PC-3 (cell line): ENCODE measurements around the gene DIP2B. TPM values are rescaled to one million over a fixed set of nuclear protein-coding genes. Genes with fewer than 3 reads are reported as not detected.

Experiments
- ATAC-seq: fragments of 200-7000 bp; cut with Tn5 transposase; 2 replicates; pipeline ENCODE4 v1.9.1; 2020; ENCODE audit warnings: mild to moderate bottlenecking, moderate library complexity
- BruUV-seq: library from RNA; stranded (reverse); fragments of 400-500 nt; replicated peaks from 2 replicates; lab custom pipeline; 2021; lab: Mats Ljungman, UMichigan
- CTCF ChIA-PET: fragments of 300-600 bp; sonication (Branson Sonifier 250); formaldehyde crosslinking; loops from one replicate; lab custom pipeline; 2022; ENCODE audit warnings: antibody characterized with exemption; lab: Charles Lee
- POLR2A ChIA-PET: fragments of 300-600 bp; sonication (Branson Sonifier 250); formaldehyde crosslinking; loops from one replicate; lab custom pipeline; 2022; ENCODE audit warnings: antibody characterized with exemption; ENCODE audit not compliant: unreplicated experiment; lab: Charles Lee
- DNase-seq: peaks from one replicate; pipeline ENCODE4 v3.0.0-alpha.2; 2015
- H2AFZ ChIP-seq: fragments of 300-600 bp; sonication (generic); 2 replicates; pipeline ENCODE4 v1.6.0; 2016; ENCODE audit warnings: antibody characterized with exemption, low read length
- H3F3A ChIP-seq: fragments of 300-600 bp; sonication (generic); one replicate; pipeline ENCODE4 v1.6.0; 2017; ENCODE audit warnings: antibody characterized with exemption, low read length, control low read depth, mild to moderate bottlenecking; ENCODE audit not compliant: unreplicated experiment
- H3K27ac ChIP-seq: fragments of 300-600 bp; sonication (generic); 2 replicates; pipeline ENCODE4 v1.5.1; 2016; ENCODE audit warnings: mild to moderate bottlenecking, low read length
- H3K27me3 ChIP-seq: fragments of 300-600 bp; sonication (generic); 2 replicates; pipeline ENCODE4 v1.6.1; 2016; ENCODE audit warnings: low read length, mixed read lengths
- H3K36me3 ChIP-seq: fragments of 300-600 bp; sonication (generic); 2 replicates; pipeline ENCODE4 v1.6.1; 2016; ENCODE audit warnings: low read depth, mixed run types, low read length, mixed read lengths
- H3K4me1 ChIP-seq: fragments of 300-600 bp; sonication (generic); 2 replicates; pipeline ENCODE4 v1.5.1; 2016; ENCODE audit warnings: low read length; ENCODE audit not compliant: insufficient read depth
- H3K4me2 ChIP-seq: fragments of 300-600 bp; sonication (generic); 2 replicates; pipeline ENCODE4 v1.6.0; 2016; ENCODE audit warnings: low read length
- H3K4me3 ChIP-seq: fragments of 300-600 bp; sonication (generic); 2 replicates; pipeline ENCODE4 v1.5.1; 2016; ENCODE audit warnings: mild to moderate bottlenecking, low read length, mixed read lengths
- H3K79me2 ChIP-seq: fragments of 300-600 bp; sonication (generic); 2 replicates; pipeline ENCODE4 v1.6.1; 2017; ENCODE audit warnings: low read length, mixed read lengths
- H3K9ac ChIP-seq: fragments of 300-600 bp; sonication (generic); 2 replicates; pipeline ENCODE4 v1.6.0; 2016; ENCODE audit warnings: mild to moderate bottlenecking, low read length
- H3K9me2 ChIP-seq: fragments of 300-600 bp; sonication (generic); replicated peaks from 2 replicates; pipeline ENCODE4 v1.6.1; 2016; ENCODE audit warnings: mixed run types, low read length, mixed read lengths
- H3K9me3 ChIP-seq: fragments of 300-600 bp; sonication (generic); 2 replicates; pipeline ENCODE4 v1.6.1; 2016; ENCODE audit warnings: low read length, mixed read lengths
- H4K20me1 ChIP-seq: fragments of 300-600 bp; sonication (generic); 2 replicates; pipeline ENCODE4 v1.6.1; 2016; ENCODE audit warnings: low read length, mixed read lengths
- CTCF ChIP-seq: fragments of 300-600 bp; sonication (generic); conservative IDR thresholded peaks from 2 replicates; pipeline ENCODE4 v1.5.1; 2017; ENCODE audit warnings: antibody characterized with exemption, low read depth, mild to moderate bottlenecking, low read length
- EZH2 ChIP-seq: fragments of 300-600 bp; sonication (generic); IDR thresholded peaks from one replicate; pipeline ENCODE4 v1.6.1; 2017; ENCODE audit warnings: antibody characterized with exemption, mild to moderate bottlenecking, low read length; ENCODE audit not compliant: unreplicated experiment
- EZH2phosphoT487 ChIP-seq: fragments of 300-600 bp; sonication (generic); IDR thresholded peaks from 2 replicates; pipeline ENCODE4 v1.6.1; 2018; ENCODE audit warnings: mild to moderate bottlenecking, antibody characterized with exemption, low read length, borderline replicate concordance
- intact Hi-C: fragments of 100-400 bp; cut with micrococcal nuclease; formaldehyde crosslinking; loops from 2 replicates; pipeline ENCODE4 v1.9.0; 2023
- total RNA-seq: library from RNA; depleted of rRNA; stranded (reverse); fragments of >200 nt; gene quantifications from 2 replicates; pipeline ENCODE4 v1.2.3, GENCODE V29; 2014

The DIP2B gene
- total RNA-seq, 1 experiment from 2014 or later: 36.3 TPM

- Histone ChIP-seq H2AFZ (no peak overlapping the region), H3K27me3 (no peaks in the 10 kb centered on the region), H3K9ac (no peak overlapping the region), H4K20me1 (no peaks in the 10 kb centered on the region), H3K79me2 (no peaks in the 10 kb centered on the region), H3K36me3 (peaks cover 48% of the 10 kb centered on the region), H3K9me2 (no peaks in the 10 kb centered on the region), H3K9me3 (no peaks in the 10 kb centered on the region), H3F3A (no peaks in the 10 kb centered on the region), H3K4me1 (no peaks in the 10 kb centered on the region), H3K4me3 (no peak overlapping the region), H3K27ac (no peak overlapping the region), H3K4me2 (no peak overlapping the region)
- intact Hi-C loops: no loop called here
- TF ChIP-seq EZH2phosphoT487: no peak
- TF ChIP-seq EZH2: no peak
- no peak for TF ChIP-seq CTCF
- DNase-seq (no peak), ATAC-seq (no peak)
- CTCF ChIA-PET: no interaction called here
- POLR2A ChIA-PET: no interaction called here
- no TSS peak for BruUV-seq
These were observed 194.4 kb downstream of the DIP2B start for GRCh38 chr12:50699154-50699553.

GRCh38 chr12:50699940-50700339 is 195.2 kb downstream of the DIP2B start:
- intact Hi-C loops: no loop called here
- Histone ChIP-seq H3F3A (no peaks in the 10 kb centered on the region), H3K4me1 (no peaks in the 10 kb centered on the region), H3K9me3 (no peaks in the 10 kb centered on the region), H3K27me3 (no peaks in the 10 kb centered on the region), H3K27ac (no peak overlapping the region), H3K9ac (no peak overlapping the region), H4K20me1 (no peaks in the 10 kb centered on the region), H3K9me2 (no peaks in the 10 kb centered on the region), H3K4me2 (no peak overlapping the region), H3K36me3 (peaks cover 51% of the 10 kb centered on the region), H3K4me3 (no peak overlapping the region), H3K79me2 (no peaks in the 10 kb centered on the region), H2AFZ (no peak overlapping the region)
- ATAC-seq (no peak), DNase-seq (no peak)
- no peak for TF ChIP-seq EZH2phosphoT487
- no peak for TF ChIP-seq CTCF
- no peak for TF ChIP-seq EZH2
- no TSS peak for BruUV-seq
- POLR2A ChIA-PET: interaction anchor here (0.6 kb wide), 1 partner anchor 496 kb away, joined by 3 read pairs; no protein-coding TSS in a partner anchor
- CTCF ChIA-PET: interaction anchor here (0.5 kb wide), 1 partner anchor 35 kb away, joined by 5 read pairs; no protein-coding TSS in a partner anchor

- Histone ChIP-seq H4K20me1 (no peaks in the 10 kb centered on the region), H3K79me2 (no peaks in the 10 kb centered on the region), H3K4me3 (no peak overlapping the region), H3K9ac (no peak overlapping the region), H3K27me3 (no peaks in the 10 kb centered on the region), H3K9me2 (no peaks in the 10 kb centered on the region), H3F3A (no peaks in the 10 kb centered on the region), H3K9me3 (no peaks in the 10 kb centered on the region), H2AFZ (no peak overlapping the region), H3K4me2 (no peak overlapping the region), H3K36me3 (peaks cover 50% of the 10 kb centered on the region), H3K4me1 (no peaks in the 10 kb centered on the region), H3K27ac (no peak overlapping the region)
- no TSS peak for BruUV-seq
- POLR2A ChIA-PET: no interaction called here
- CTCF ChIA-PET: no interaction called here
- intact Hi-C loops: no loop called here
- no peak for DNase-seq
- TF ChIP-seq CTCF: no peak
- no peak for TF ChIP-seq EZH2phosphoT487
- TF ChIP-seq EZH2: no peak
- ATAC-seq: no peak
These were observed 201.8 kb downstream of the DIP2B start for GRCh38 chr12:50706606-50707005.
